ENCODE measurements around the gene C11orf58.

C11orf58 gene

GRCh38 chr11:16786131-16786530, 47.7 kb downstream of the C11orf58 start:
- H3K18ac ChIP-seq (ENCODE audit: low read length) = no peak overlapping the region
- no peak overlapping the region for H3K23ac ChIP-seq (ENCODE audit: low read depth, low read length, poor library complexity)
- H2BK15ac ChIP-seq (ENCODE audit: low read length) = no peak overlapping the region
- peaks cover 5 to 36% of the 10 kb centered on the region in 2 donors for H3K36me3 ChIP-seq (replicated peaks in 1 of 2; ENCODE audit: control insufficient read depth in 2 of 2, insufficient read depth in 2 of 2, low read length in 2 of 2)
- no CpG with 5 or more reads among the region's 6 CpGs for WGBS, 2 donors (ENCODE audit: extremely low coverage in 2 of 2, insufficient read length in 2 of 2, insufficient replicate concordance in 1 of 2)
- no peak overlapping the region for H4K8ac ChIP-seq (ENCODE audit: low read depth, low read length)
- H3K27me3 ChIP-seq (ENCODE audit: control insufficient read depth in 3 of 3, insufficient read depth in 3 of 3, low read depth in 1 of 3, low read length in 3 of 3) = no peaks in the 10 kb centered on the region
- H3K4ac ChIP-seq (ENCODE audit: low read length) = no peak overlapping the region
- H2BK5ac ChIP-seq (ENCODE audit: low read length) = no peak overlapping the region
- H3K4me1 ChIP-seq (ENCODE audit: control insufficient read depth in 2 of 2, insufficient read depth in 1 of 2, low read depth in 1 of 2, low read length in 2 of 2) = peaks cover 16 to 20% of the 10 kb centered on the region in 2 donors
- no peak overlapping the region for H3K9ac ChIP-seq (ENCODE audit: low read depth, low read length, poor library complexity)
- no peak for DNase-seq (ENCODE audit: low spot score)
- no peak overlapping the region for H2AFZ ChIP-seq (ENCODE audit: low read length)
- no peaks in the 10 kb centered on the region for H3K79me1 ChIP-seq (ENCODE audit: low read depth, low read length)
- H4K91ac ChIP-seq (ENCODE audit: low read depth, low read length, poor library complexity) = no peak overlapping the region
- H3K27ac ChIP-seq (replicated peaks; ENCODE audit: low read length) = no peak overlapping the region
- H2AK5ac ChIP-seq (ENCODE audit: low read depth, low read length) = no peak overlapping the region
- H3K4me3 ChIP-seq (ENCODE audit: low read length in 2 of 2) = no peak overlapping the region
- H2BK12ac ChIP-seq (ENCODE audit: low read length) = no peak overlapping the region
- no peak overlapping the region for H3K4me2 ChIP-seq (ENCODE audit: insufficient read depth, low read length, poor library complexity, severe bottlenecking)
- no peaks in the 10 kb centered on the region for H3K9me3 ChIP-seq (replicated peaks in 1 of 2; ENCODE audit: control insufficient read depth in 2 of 2, insufficient read depth in 1 of 2, low read depth in 1 of 2, low read length in 2 of 2)
- no peak overlapping the region for H2BK120ac ChIP-seq (ENCODE audit: low read depth, low read length)
- no peak overlapping the region for H3K14ac ChIP-seq (ENCODE audit: low read length)

GRCh38 chr11:16787035-16787742, 48.7 kb downstream of the C11orf58 start:
- H3K4me1 ChIP-seq (ENCODE audit: control insufficient read depth in 2 of 2, insufficient read depth in 1 of 2, low read depth in 1 of 2, low read length in 2 of 2) = peaks cover 25 to 26% of the 10 kb centered on the region in 2 donors
- H3K14ac ChIP-seq (ENCODE audit: low read length) = no peak overlapping the region

GRCh38 chr11:16788141-16789062, 50.0 kb downstream of the C11orf58 start:
- H2BK120ac ChIP-seq (ENCODE audit: low read depth, low read length) = no peak overlapping the region
- no peak overlapping the region for H3K4me2 ChIP-seq (ENCODE audit: insufficient read depth, low read length, poor library complexity, severe bottlenecking)
- no peaks in the 10 kb centered on the region for H3K79me1 ChIP-seq (ENCODE audit: low read depth, low read length)
- peak overlapping the region; percentile 16 for H2BK15ac ChIP-seq (ENCODE audit: low read length)
- no peak overlapping the region for H3K27ac ChIP-seq (replicated peaks; ENCODE audit: low read length)
- peak; percentile 74 for DNase-seq (ENCODE audit: low spot score)
- no peak overlapping the region for H3K4me3 ChIP-seq (ENCODE audit: low read length in 2 of 2)
- peaks cover 5 to 34% of the 10 kb centered on the region in 2 donors for H3K36me3 ChIP-seq (replicated peaks in 1 of 2; ENCODE audit: control insufficient read depth in 2 of 2, insufficient read depth in 2 of 2, low read length in 2 of 2)
- H2BK12ac ChIP-seq (ENCODE audit: low read length) = no peak overlapping the region
- peak overlapping the region; percentile 79 for H3K9ac ChIP-seq (ENCODE audit: low read depth, low read length, poor library complexity)
- peak overlapping the region; percentile 77 for H2AK5ac ChIP-seq (ENCODE audit: low read depth, low read length)
- no peak overlapping the region for H3K23ac ChIP-seq (ENCODE audit: low read depth, low read length, poor library complexity)
- no peaks in the 10 kb centered on the region for H3K9me3 ChIP-seq (replicated peaks in 1 of 2; ENCODE audit: control insufficient read depth in 2 of 2, insufficient read depth in 1 of 2, low read depth in 1 of 2, low read length in 2 of 2)
- no peak overlapping the region for H2BK5ac ChIP-seq (ENCODE audit: low read length)
- H4K91ac ChIP-seq (ENCODE audit: low read depth, low read length, poor library complexity) = no peak overlapping the region
- H3K4ac ChIP-seq (ENCODE audit: low read length) = no peak overlapping the region
- no peaks in the 10 kb centered on the region for H3K27me3 ChIP-seq (ENCODE audit: control insufficient read depth in 3 of 3, insufficient read depth in 3 of 3, low read depth in 1 of 3, low read length in 3 of 3)
- peaks cover 24 to 25% of the 10 kb centered on the region in 2 donors for H3K4me1 ChIP-seq (ENCODE audit: control insufficient read depth in 2 of 2, insufficient read depth in 1 of 2, low read depth in 1 of 2, low read length in 2 of 2)
- peak overlapping the region; percentile 30 for H3K18ac ChIP-seq (ENCODE audit: low read length)
- H3K14ac ChIP-seq (ENCODE audit: low read length) = no peak overlapping the region
- WGBS, 2 donors (ENCODE audit: extremely low coverage in 2 of 2, insufficient read length in 2 of 2, insufficient replicate concordance in 1 of 2) = no CpG with 5 or more reads among the region's 17 CpGs
- no peak overlapping the region for H2AFZ ChIP-seq (ENCODE audit: low read length)
- H4K8ac ChIP-seq (ENCODE audit: low read depth, low read length) = no peak overlapping the region

More at GRCh38 chr11:16787035-16787742, 48.7 kb downstream of the C11orf58 start:
- Histone ChIP-seq H3K27ac (replicated peaks; ENCODE audit: low read length) (no peak overlapping the region), H4K91ac (ENCODE audit: low read depth, low read length, poor library complexity) (no peak overlapping the region), H3K4me3 (ENCODE audit: low read length in 2 of 2) (no peak overlapping the region), H2BK5ac (ENCODE audit: low read length) (no peak overlapping the region), H2AFZ (ENCODE audit: low read length) (no peak overlapping the region), H3K9me3 (replicated peaks in 1 of 2; ENCODE audit: control insufficient read depth in 2 of 2, insufficient read depth in 1 of 2, low read depth in 1 of 2, low read length in 2 of 2) (no peaks in the 10 kb centered on the region), H2BK12ac (ENCODE audit: low read length) (no peak overlapping the region), H3K4ac (ENCODE audit: low read length) (no peak overlapping the region), H2BK120ac (ENCODE audit: low read depth, low read length) (no peak overlapping the region), H3K4me2 (ENCODE audit: insufficient read depth, low read length, poor library complexity, severe bottlenecking) (no peak overlapping the region), H2BK15ac (ENCODE audit: low read length) (no peak overlapping the region), H3K9ac (ENCODE audit: low read depth, low read length, poor library complexity) (no peak overlapping the region), H4K8ac (ENCODE audit: low read depth, low read length) (no peak overlapping the region), H2AK5ac (ENCODE audit: low read depth, low read length) (no peak overlapping the region), H3K36me3 (replicated peaks in 1 of 2; ENCODE audit: control insufficient read depth in 2 of 2, insufficient read depth in 2 of 2, low read length in 2 of 2) (peaks cover 5 to 39% of the 10 kb centered on the region in 2 donors), H3K27me3 (ENCODE audit: control insufficient read depth in 3 of 3, insufficient read depth in 3 of 3, low read depth in 1 of 3, low read length in 3 of 3) (no peaks in the 10 kb centered on the region), H3K79me1 (ENCODE audit: low read depth, low read length) (no peaks in the 10 kb centered on the region), H3K23ac (ENCODE audit: low read depth, low read length, poor library complexity) (no peak overlapping the region), H3K18ac (ENCODE audit: low read length) (no peak overlapping the region)
- no CpG with 5 or more reads among the region's 7 CpGs for WGBS, 2 donors (ENCODE audit: extremely low coverage in 2 of 2, insufficient read length in 2 of 2, insufficient replicate concordance in 1 of 2)
- no peak for DNase-seq (ENCODE audit: low spot score)

GRCh38 chr11:16789063-16789420, 50.6 kb downstream of the C11orf58 start:
- no peaks in the 10 kb centered on the region for H3K9me3 ChIP-seq (replicated peaks in 1 of 2; ENCODE audit: control insufficient read depth in 2 of 2, insufficient read depth in 1 of 2, low read depth in 1 of 2, low read length in 2 of 2)
- no peak overlapping the region for H3K9ac ChIP-seq (ENCODE audit: low read depth, low read length, poor library complexity)
- H4K8ac ChIP-seq (ENCODE audit: low read depth, low read length) = no peak overlapping the region
- no peak overlapping the region for H3K23ac ChIP-seq (ENCODE audit: low read depth, low read length, poor library complexity)
- no peak overlapping the region for H3K4me3 ChIP-seq (ENCODE audit: low read length in 2 of 2)
- peak overlapping the region; percentile 23 for H4K91ac ChIP-seq (ENCODE audit: low read depth, low read length, poor library complexity)
- peak overlapping the region; percentile 30 for H3K18ac ChIP-seq (ENCODE audit: low read length)
- no peaks in the 10 kb centered on the region for H3K79me1 ChIP-seq (ENCODE audit: low read depth, low read length)
- DNase-seq (ENCODE audit: low spot score) = no peak
- H2BK15ac ChIP-seq (ENCODE audit: low read length) = peak overlapping the region; percentile 16
- WGBS, 2 donors (ENCODE audit: extremely low coverage in 2 of 2, insufficient read length in 2 of 2, insufficient replicate concordance in 1 of 2) = no CpG with 5 or more reads among the region's 13 CpGs
- no peaks in the 10 kb centered on the region for H3K27me3 ChIP-seq (ENCODE audit: control insufficient read depth in 3 of 3, insufficient read depth in 3 of 3, low read depth in 1 of 3, low read length in 3 of 3)
- H2AFZ ChIP-seq (ENCODE audit: low read length) = no peak overlapping the region
- H3K4ac ChIP-seq (ENCODE audit: low read length) = no peak overlapping the region
- no peak overlapping the region for H2BK120ac ChIP-seq (ENCODE audit: low read depth, low read length)
- H3K36me3 ChIP-seq (replicated peaks in 1 of 2; ENCODE audit: control insufficient read depth in 2 of 2, insufficient read depth in 2 of 2, low read length in 2 of 2) = peaks cover 7 to 35% of the 10 kb centered on the region in 2 donors
- no peak overlapping the region for H3K14ac ChIP-seq (ENCODE audit: low read length)
- no peak overlapping the region for H2BK5ac ChIP-seq (ENCODE audit: low read length)
- no peak overlapping the region for H3K27ac ChIP-seq (replicated peaks; ENCODE audit: low read length)
- no peak overlapping the region for H3K4me2 ChIP-seq (ENCODE audit: insufficient read depth, low read length, poor library complexity, severe bottlenecking)
- H2BK12ac ChIP-seq (ENCODE audit: low read length) = no peak overlapping the region
- peaks cover 19% of the 10 kb centered on the region in 2 donors for H3K4me1 ChIP-seq (ENCODE audit: control insufficient read depth in 2 of 2, insufficient read depth in 1 of 2, low read depth in 1 of 2, low read length in 2 of 2)
- peak overlapping the region; percentile 77 for H2AK5ac ChIP-seq (ENCODE audit: low read depth, low read length)
